ENCODE measurements around the gene CCNI.

The CCNI gene

GRCh38 chr4:77001907-77002306 lies 73.9 kb downstream of the CCNI start:
- DNase-seq: no peak

GRCh38 chr4:76998251-76998901 lies 77.4 kb downstream of the CCNI start:
- DNase-seq: no peak

GRCh38 chr4:76997532-76997931 lies 78.3 kb downstream of the CCNI start:
- no peak for DNase-seq

All from activated CD4-positive, alpha-beta T cell treated with anti-CD3 and anti-CD28 coated beads, Interleukin-2, amount 50 U/mL, for 48 hours (primary cell).